ENCODE results near the gene LEPROT.

LEPROT gene

DNA sequence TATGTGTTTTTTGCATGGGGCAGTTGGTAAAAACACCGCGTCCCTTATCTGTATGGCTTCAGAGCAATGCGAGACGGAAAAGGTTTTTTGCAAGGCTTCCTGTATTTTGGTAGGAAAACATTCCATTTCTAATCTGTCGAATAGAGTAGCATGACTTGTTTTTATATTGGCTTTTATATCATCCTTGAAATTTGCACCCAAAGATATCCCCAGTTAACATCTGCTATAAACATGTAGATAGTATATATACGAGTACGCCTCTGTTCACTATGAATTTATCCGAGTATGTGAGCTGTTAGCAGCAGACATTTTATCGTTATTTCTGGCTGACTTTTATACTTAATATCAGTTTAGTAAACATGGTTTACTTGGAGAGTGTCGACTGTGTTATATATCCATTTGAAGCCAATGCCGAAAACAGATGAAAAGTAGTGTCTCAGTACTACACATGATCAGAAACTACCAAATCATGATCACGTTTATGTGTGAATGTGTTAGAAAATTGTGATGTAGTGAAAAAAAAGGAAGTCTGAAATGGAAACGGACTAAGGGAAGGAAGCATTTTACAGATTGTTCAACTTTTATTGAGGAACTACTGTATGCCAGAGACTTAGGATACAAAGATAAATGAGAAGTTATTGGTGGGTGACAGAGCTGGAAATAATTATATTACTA is 1.0 kb downstream of the LEPROT start:
- TF ChIP-seq, protein P1, sequence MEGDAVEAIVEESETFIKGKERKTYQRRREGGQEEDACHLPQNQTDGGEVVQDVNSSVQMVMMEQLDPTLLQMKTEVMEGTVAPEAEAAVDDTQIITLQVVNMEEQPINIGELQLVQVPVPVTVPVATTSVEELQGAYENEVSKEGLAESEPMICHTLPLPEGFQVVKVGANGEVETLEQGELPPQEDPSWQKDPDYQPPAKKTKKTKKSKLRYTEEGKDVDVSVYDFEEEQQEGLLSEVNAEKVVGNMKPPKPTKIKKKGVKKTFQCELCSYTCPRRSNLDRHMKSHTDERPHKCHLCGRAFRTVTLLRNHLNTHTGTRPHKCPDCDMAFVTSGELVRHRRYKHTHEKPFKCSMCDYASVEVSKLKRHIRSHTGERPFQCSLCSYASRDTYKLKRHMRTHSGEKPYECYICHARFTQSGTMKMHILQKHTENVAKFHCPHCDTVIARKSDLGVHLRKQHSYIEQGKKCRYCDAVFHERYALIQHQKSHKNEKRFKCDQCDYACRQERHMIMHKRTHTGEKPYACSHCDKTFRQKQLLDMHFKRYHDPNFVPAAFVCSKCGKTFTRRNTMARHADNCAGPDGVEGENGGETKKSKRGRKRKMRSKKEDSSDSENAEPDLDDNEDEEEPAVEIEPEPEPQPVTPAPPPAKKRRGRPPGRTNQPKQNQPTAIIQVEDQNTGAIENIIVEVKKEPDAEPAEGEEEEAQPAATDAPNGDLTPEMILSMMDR (conservative IDR thresholded peaks at IDR 0.05): no peak
- peak overlapping the region; percentile 91 for H3K27ac ChIP-seq

DNA sequence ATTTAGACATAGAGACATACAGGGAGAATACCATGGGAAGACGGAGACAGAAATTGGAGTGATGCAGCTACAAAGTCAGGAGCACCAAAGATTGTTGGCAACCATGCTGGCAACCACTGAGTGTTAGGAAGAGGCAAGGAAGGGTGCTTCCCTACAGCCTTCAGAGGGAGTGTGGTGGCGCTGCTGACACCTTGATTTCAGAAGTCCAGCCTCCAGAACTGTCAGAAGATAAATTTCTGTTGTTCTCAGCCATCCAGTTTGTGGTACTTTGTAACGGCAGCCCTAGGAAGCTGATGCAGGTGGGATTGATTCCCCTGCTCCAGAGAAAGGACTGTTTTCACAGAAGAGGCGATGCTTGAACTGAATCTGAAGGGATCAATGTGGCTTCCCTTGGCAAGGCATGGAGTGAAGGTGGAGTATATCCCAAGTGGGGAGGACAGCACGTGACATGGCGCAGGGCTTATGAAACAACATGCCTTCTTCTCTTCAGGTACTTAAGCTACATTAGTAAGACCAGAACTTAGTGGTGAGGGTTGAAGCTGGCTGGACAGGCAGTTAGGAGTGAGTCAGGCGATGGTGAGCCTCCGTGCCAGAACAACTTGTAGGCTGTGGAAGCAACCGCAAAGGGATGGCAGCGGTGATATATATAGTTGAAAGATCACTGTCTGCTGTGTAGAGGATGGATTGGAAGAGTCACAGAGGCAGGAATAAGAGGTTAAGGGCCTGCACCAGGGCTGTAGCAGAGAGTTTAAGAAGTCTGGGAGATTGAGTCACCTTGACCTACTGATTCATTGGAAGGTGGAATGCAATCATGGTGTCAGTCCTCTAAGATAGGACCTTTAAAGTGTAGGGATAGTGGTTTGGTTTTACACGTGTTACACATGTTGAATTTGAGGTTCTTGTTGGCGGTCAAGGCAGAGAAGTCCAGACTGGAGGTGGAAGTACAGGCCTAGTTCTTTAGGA is 2.1 kb downstream of the LEPROT start:
- TF ChIP-seq, protein P1 (conservative IDR thresholded peaks at IDR 0.05): no peak
- no peak overlapping the region for H3K27ac ChIP-seq

DNA sequence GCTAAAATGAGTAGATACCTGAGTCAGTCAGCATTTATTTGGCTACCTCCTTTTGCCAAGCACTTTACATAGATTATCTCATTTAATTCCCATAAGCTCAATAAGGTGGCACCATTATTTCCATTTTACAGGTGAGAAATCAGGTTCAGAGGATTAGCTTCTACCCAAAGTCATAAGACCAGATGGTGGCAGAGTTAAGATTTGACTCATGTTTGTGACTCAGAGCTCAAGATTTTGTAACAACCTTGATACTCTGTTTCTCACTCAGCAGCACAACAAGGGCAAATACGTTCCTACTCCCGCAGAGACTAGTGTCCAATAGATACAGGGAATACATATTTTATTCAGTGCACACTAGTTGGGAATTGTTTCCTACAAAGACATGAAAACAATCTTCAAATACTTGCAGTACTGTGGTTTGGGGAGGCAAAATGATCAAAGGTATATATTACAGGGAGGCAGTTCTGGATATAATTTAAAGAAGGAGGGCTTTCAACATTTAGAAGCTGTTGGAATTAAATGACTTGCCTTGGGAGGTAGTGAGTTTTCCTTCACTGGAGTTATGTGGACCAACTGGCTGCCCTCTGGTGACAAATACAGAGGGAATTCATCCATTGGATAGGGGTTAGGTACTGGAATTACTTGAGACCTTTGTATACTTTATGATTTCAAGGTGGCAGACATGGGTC is 3.6 kb downstream of the LEPROT start:
- no peak overlapping the region for H3K27ac ChIP-seq
- TF ChIP-seq, protein P1 (conservative IDR thresholded peaks at IDR 0.05): no peak

DNA sequence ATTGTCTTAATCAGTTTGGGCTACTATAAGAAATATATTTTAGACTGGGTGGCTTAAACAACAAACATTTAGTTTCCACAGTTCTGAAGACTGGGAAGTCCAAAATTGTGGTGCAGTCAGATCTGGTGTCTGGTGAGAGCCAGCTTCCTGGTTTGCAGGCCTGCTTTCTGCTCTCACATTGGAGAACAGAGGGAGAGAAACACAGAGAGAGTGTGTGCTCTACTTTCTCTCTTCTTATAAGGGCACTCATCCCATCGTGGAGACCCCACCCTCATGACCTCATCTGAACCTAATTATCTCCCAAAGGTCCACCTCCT is 4.1 kb downstream of the LEPROT start:
- TF ChIP-seq, protein P1 (conservative IDR thresholded peaks at IDR 0.05): no peak
- no peak overlapping the region for H3K27ac ChIP-seq

DNA sequence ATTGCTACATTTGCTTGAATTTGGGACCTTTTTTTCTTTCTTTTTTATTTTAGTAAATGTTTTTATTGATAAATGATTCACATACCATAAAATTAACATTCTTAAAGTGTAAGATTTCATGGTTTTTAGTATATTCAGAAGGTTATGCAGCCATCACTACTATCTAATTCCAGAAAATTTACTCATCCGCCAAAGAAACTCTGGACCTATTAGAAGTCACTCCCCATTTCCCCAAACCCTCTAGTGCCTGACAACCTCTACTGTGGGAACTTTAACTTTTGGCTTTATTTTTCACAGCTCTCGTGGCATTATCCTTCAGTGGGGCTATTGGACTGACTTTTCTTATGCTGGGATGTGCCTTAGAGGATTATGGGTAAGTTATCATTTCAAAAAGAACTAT is 4.5 kb downstream of the LEPROT start:
- TF ChIP-seq, protein P1 (conservative IDR thresholded peaks at IDR 0.05): no peak
- no peak overlapping the region for H3K27ac ChIP-seq

DNA sequence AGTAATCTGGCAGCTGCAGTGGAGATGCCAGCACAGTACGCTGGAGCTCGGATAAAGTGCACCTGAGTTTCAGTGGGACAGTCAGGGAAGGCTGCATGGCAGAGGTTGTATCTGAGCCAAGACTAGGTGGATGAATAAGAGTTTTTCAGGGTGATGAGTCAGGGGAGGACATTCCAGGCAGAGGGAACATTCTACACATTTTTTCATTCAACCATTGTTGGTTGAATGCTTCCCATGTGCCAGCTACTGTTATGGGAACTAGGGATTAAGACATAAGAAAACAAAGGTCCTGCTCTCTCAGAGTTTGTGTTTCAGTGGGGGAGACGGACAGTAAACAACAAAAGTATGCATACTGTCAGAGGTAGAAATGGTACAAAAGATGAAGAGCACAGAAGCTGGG is 5.2 kb downstream of the LEPROT start:
- no peak overlapping the region for H3K27ac ChIP-seq

More for the DNA sequence above, 5.2 kb downstream of the LEPROT start:
- TF ChIP-seq, protein P1 (conservative IDR thresholded peaks at IDR 0.05): no peak

Data from VCaP (cell line).